Mammary epithelial cell (primary cell): ENCODE measurements around the gene ACOT4.
"Not testable (repeated sequence)": the region's sequence is repeated elsewhere in the genome, so short reads cannot be mapped to it uniquely, and the experiment has no call there.

Experiments used
- EZH2 ChIP-seq: IDR thresholded peaks from 2 replicates; pipeline ENCODE4 v1.6.1; 2012; ENCODE audit warnings: low read length, inconsistent platforms, borderline replicate concordance
- TF ChIP-seq, protein P1 (sequence below), 2 donors: IDR thresholded peaks in 1 of 2; conservative IDR thresholded peaks in 1 of 2; 2 replicates each; pipeline ENCODE4 v1.5.1; 2011 to 2012; ENCODE audit warnings: inconsistent platforms in 2 of 2, low read length in 2 of 2, mild to moderate bottlenecking in 2 of 2, control low read depth in 1 of 2, low read depth in 1 of 2; ENCODE audit not compliant: insufficient read depth in 1 of 2; ENCODE audit errors: extremely low read depth in 1 of 2

DNA sequence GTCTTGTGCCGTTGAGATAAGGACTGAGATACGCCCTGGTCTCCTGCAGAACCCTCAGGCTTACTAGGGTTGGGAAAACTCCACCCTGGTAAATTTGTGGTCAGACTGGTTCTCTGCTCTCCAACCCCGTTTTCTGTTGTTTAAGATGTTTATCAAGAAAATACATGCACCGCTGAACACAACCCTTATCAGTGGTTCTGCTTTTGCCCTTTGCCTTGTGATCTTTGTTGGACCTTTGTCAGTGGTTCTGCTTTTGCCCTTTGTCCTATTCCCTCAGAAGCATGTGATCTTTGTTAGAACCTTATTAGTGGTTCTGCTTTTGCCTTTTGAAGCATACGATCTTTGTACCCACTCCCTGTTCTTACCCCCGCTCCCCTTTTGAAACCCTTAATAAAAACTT lies 29.0 kb upstream of the ACOT4 start:
- TF ChIP-seq, protein P1, sequence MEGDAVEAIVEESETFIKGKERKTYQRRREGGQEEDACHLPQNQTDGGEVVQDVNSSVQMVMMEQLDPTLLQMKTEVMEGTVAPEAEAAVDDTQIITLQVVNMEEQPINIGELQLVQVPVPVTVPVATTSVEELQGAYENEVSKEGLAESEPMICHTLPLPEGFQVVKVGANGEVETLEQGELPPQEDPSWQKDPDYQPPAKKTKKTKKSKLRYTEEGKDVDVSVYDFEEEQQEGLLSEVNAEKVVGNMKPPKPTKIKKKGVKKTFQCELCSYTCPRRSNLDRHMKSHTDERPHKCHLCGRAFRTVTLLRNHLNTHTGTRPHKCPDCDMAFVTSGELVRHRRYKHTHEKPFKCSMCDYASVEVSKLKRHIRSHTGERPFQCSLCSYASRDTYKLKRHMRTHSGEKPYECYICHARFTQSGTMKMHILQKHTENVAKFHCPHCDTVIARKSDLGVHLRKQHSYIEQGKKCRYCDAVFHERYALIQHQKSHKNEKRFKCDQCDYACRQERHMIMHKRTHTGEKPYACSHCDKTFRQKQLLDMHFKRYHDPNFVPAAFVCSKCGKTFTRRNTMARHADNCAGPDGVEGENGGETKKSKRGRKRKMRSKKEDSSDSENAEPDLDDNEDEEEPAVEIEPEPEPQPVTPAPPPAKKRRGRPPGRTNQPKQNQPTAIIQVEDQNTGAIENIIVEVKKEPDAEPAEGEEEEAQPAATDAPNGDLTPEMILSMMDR (conservative IDR thresholded peaks at IDR 0.05 in 1 of 2, IDR thresholded peaks at IDR 0.05 in 1 of 2; ENCODE audit: extremely low read depth in 1 of 2, insufficient read depth in 1 of 2, low read depth in 1 of 2, low read length in 2 of 2): not testable (repeated sequence)
- TF ChIP-seq EZH2: not testable (repeated sequence)
